GM21423 (cell line): ENCODE results near the gene CA4.
"Not testable (repeated sequence)": the region's sequence is repeated elsewhere in the genome, so short reads cannot be mapped to it uniquely, and the experiment has no call there.

Source experiments
- ATAC-seq: cut with Tn5 transposase; IDR thresholded peaks from one replicate; pipeline ENCODE4 v1.9.1; 2021; ENCODE audit warnings: mild to moderate bottlenecking, moderate library complexity; ENCODE audit not compliant: unreplicated experiment

The CA4 gene

DNA sequence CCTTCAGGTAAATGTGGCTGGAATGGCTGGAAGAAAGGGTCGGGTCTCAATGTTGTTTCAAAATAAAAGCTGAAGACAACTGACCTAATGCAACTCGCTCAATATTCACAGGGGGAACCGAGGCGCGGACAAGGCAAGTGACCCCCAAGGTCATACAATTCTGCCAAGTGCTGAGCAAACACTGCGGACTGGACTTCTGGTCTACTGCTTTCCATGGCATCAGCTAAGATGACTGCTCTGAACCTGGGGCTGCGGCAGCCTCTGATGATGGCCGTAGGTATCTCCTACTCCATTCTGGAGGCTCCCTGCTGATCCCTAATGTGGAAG lies 21.9 kb downstream of the CA4 start:
- ATAC-seq = no peak

DNA sequence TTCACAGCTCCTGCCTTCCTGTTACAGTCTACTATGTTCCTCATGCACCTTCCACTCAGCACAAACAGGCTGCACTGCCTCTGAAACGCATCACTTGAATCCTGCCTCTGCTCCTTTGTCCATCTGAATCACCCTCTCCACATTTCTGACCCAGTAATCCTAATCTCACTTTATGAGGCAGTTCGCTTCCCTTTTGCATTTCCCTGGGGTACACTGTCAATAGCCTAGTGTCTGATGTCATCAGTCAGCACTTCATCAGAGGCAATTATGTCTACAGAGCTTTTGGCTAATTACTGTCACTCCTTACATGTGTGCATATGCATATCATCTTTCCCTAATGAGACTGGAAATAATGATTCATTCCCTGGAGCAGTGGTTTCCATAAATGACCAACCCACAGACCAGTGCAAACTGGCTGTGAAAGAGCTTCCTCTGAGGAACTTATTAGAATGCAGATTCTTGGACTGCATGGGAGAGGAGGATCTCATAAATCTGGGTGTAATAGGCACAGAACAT lies 23.6 kb downstream of the CA4 start:
- no peak for ATAC-seq

DNA sequence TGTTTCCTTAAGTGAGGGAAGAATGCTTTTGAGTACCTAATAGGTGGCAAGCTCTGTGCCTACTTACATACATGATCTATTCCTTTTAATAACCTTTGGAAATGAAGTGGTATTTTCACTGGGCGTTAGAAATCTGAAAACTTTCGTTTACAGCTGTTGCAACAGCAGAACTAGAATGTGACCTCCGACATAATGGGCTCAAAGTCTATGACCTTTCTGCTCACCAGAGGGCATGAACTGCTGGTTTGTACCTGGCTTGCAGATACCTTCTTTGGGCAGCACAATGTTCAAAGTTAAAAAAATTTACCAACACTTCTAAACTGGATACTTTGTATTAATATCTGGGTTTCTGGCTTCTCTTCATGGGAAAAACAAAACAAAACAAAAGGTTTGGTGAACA lies 24.3 kb downstream of the CA4 start:
- ATAC-seq = no peak

DNA sequence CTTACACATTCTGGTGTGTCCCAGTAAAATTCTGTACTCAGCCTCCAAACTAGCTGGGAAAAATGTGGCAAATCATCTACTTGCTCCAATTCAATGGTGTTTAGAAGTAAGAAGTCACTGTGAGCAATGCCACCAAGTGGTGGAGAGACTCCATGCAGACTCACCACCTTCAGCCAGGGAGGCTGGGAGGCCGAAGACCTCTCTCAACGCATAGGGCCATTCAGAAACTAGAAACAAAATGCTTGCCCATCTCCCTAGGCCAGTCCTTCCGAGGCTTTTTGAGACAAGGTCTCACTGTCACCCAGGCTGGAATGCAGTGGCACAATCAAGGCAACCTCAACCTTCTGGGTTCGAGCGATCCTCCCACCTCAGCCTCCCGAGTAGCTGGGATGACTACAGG lies 25.0 kb downstream of the CA4 start:
- ATAC-seq = not testable (repeated sequence)

DNA sequence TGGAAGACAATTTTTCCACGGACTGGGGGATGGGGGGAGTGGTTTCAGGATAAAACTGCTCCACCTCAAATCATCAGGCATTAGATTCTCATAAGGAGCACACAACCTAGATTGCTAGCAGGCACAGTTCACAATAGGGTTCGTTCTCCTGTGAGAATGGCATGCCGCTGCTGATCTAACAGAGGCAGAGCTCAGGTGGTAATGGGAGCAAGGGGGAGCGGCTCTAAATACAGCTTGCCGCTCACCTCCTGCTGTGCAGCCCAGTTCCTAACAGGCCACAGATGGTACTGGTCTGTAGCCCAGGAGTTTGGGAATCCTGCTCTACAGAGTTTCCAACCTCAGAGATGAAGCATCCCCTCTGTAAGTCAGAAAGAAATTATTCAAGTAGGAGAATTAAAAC lies 27.0 kb downstream of the CA4 start:
- ATAC-seq = not testable (repeated sequence)

DNA sequence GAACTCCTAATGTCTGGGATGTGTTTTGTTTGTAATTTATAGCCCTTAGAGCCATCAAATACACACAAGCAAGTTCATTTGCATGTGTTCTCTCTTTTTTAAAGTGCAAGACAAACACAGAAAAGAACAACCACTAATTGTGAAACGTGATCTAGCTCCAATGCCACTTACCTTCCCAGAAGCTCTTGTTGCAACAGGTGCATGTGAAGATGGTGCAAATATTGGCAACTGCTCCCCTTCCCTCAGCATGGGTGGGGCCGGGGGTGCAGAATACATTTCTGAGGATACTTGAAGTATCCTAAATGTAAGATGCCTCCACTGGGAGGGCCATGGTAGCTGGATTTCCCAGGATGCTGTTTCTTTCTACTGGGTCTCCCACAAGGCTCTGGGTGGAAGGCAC lies 28.4 kb downstream of the CA4 start:
- not testable (repeated sequence) for ATAC-seq

DNA sequence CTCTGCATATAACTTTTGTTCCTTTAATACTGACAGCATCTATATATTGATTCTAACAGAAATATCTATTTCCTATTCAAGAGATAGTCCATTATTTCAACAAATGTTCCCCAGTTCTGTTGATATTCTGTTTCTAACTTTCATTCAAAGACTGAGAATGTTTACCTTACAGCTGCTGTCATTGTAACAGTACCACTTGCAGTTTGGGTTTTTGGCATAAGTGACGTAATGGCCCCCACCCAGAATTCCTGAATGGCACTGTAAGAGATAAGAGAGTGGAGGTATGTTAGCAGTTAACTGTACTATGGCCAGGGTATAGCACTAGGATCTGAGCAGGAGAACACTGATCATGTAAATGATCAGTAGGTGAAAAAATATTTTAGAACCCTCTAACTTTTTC lies 30.6 kb downstream of the CA4 start:
- not testable (repeated sequence) for ATAC-seq

DNA sequence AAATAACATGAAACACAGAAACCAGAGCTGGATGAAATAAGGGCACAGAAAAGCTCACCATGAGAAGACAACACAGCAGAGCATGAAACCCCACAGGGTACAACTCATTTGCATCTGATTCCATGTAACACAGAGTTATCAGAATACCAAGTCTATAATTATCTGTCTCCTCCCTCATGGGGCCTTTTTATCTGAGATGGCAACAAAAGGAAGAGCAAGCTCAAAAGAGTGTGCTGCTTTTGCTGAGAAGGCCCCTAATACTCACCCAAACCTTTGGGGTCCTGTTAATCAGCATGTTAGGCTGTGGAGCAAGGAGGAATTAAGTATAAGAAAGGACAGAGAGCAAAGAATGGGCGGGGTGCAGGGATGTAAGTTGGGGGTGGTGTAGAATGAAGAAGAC lies 36.6 kb downstream of the CA4 start:
- ATAC-seq = not testable (repeated sequence)

DNA sequence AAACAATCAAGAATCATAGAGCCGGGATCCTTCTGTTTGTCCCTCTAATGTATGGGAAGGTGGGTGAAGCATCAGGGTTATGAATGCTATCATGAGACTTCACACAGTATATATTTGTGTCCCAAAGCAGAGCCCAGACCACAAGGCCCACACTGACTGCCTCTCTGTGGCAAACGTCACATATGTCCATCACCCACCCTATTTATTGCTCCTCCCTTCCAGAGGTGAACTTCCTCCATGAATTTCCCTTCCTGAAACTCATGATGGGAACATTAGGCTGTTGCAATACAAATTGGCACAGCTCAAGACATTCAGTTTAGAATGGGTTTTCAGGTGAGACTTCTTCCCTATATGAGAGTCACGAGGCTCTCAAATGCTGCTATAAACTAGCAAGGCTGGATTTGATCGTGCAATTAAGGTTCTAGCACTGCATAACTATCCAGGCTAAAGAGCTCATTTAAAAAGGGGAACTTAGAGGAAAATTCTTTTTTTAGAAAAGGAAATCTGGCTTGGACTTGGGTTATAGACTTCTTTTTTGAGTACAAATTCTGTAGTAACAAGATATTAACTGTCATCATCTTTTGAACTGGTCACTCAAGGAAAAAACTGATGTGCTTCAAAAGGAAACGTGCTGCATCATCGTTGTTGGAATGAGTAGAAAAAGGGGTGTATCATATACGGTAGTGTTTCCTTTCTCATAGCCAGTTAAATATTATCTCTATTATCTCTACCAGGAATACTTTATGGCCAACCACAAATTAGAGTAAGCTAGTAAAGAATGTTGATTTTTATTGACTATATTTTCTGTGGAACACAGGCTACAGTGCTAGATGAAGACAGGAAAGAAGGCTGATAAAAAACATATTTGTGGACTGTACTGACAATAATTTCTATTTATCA lies 37.3 kb downstream of the CA4 start:
- not testable (repeated sequence) for ATAC-seq

DNA sequence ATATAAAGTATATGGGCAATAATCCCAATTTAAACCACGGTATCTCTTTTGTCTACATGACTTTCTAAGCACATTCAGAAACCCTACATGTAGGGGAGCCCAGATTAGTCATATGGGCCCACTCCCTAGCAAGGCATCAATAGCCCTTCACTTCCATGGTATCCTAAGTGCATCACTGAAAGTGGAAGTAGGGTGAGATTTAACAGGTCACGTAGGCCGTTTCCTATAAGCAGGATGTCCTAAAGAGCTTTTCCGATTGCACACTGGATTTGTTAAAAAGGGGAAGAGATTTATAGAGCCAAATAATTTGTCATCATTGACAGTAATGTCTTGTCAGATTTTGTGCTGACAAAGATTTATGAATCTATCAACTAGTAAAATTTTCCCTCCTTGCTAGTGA lies 39.0 kb downstream of the CA4 start:
- ATAC-seq = no peak

DNA sequence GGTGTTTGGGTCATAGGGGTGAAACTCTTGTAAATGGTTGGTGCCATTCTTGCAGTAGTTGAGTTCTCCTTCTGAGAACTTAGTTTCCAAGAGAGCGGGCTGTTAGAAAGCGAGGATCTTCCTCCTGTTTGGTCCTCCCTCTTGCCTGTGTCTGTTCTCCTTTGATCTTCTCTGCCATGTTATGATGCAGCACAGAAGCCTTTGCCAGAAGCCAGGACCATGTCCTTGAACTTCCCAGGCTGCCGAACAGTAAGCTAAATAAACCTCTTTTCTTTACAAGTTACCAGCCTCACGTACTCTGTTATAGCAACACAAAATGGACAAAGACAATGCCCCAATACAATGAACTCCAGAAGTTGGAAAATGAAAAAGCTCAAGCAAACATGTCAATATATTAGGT lies 40.3 kb downstream of the CA4 start:
- ATAC-seq = not testable (repeated sequence)

DNA sequence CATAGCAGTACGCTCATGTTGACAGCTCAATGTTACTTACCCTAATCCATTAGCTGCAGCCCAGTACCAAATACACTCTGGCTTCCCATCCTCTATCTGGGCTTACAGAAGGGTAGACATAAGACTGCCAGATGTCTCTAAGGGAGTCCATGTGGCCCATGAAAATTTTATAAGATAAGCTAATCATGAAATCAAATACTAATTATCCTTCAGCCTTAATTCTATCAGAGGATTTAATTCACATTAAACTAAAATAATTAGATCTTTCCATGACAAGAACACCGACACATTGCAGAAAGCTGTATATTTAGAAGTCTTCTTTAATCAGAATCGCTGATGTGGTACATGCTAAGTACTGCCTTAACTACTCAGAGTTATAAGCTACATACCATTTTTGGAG lies 43.3 kb downstream of the CA4 start:
- ATAC-seq = not testable (repeated sequence)

DNA sequence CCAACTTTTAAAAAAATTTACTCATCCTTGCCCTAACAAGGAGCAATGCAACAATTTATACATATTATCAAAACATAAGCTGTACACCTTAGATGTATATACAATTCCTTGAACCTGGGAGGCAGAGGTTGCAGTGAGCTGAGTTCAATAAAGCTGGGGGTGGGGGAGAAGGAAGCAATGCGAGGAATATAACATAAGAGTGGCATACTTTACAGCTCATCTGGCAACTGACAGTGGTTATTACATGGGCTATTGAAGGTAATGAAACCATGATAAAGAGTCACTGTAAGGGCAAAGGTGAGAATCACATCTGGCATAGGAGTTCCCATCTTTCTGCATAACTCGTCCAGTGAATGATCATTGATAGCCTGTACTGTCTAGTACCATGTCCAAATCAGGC lies 43.7 kb downstream of the CA4 start:
- no peak for ATAC-seq

DNA sequence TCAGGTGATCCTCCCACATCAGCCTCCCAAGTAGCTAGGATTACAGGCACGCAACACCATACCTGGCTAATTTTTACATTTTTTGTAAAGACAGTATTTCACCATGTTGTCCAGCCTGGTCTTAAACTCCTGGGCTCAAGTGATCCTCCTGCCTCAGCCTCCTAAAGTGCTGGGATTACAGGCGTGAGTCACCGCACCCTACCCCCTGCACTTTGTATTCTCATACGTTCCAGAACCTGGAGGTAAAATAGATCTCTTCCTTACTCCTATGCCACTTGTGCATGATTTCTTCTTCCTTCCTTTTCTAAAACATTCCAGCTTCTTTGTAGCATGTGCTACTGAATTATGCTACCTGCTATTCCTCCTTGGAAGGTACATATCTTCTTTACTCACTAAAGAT lies 44.4 kb downstream of the CA4 start:
- ATAC-seq = not testable (repeated sequence)

DNA sequence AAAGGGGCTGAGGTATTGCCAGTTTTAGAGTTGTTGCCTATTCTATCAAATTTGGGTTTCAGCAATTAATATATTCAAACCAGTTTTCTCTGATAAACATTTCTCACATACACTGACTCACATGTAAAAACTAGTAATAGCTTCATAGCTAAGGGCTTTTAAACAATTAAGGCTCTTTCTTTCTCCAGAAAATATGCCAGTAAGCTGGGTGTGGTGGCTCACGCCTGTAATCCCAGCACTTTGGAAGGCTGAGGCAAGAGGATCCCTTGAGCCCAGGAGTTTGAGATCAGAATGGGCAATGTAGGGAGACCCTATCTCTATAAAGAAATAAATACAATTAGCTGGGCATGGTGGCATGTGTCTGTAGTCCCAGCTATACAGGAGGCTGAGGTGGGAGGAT lies 48.9 kb downstream of the CA4 start:
- ATAC-seq = not testable (repeated sequence)

DNA sequence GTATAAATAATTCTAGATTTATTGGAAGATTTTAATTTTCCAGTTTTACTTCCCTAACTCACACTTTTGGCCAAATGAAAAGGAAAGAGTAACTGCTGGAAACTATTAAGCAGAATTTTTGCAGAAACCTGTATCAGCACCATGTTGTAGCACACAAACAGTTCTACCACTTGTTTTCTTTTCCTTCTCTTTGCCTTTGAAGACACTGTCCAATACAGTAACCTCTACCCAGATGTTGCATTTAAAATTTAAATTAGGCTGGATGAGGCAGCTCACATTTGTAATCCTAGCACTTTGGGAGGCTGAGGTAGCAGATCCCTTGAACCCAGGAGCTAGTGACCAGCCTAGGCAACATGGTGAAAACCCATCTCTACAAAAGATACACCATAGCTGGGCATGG lies 56.0 kb downstream of the CA4 start:
- ATAC-seq = not testable (repeated sequence)

DNA sequence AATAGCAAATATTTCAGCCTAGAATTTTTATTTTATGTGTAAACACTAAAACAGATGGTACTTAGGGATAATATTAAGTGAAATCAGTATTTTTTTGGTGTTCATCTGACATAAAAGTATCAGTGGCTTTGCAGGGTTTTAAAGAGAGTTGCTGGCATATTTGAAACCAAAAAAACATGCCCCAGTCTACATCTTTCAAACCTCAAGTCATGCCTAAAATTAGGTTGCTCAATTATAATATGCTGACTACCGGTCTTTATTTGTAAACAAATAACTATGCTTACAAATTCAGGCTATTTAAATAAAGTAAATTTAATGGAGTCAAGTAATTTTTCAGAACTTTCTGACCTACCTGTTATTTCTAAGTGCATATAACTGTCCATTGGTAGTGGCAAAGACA lies 58.5 kb downstream of the CA4 start:
- not testable (repeated sequence) for ATAC-seq
